ENCODE results near the gene GRIN3B.

DNA sequence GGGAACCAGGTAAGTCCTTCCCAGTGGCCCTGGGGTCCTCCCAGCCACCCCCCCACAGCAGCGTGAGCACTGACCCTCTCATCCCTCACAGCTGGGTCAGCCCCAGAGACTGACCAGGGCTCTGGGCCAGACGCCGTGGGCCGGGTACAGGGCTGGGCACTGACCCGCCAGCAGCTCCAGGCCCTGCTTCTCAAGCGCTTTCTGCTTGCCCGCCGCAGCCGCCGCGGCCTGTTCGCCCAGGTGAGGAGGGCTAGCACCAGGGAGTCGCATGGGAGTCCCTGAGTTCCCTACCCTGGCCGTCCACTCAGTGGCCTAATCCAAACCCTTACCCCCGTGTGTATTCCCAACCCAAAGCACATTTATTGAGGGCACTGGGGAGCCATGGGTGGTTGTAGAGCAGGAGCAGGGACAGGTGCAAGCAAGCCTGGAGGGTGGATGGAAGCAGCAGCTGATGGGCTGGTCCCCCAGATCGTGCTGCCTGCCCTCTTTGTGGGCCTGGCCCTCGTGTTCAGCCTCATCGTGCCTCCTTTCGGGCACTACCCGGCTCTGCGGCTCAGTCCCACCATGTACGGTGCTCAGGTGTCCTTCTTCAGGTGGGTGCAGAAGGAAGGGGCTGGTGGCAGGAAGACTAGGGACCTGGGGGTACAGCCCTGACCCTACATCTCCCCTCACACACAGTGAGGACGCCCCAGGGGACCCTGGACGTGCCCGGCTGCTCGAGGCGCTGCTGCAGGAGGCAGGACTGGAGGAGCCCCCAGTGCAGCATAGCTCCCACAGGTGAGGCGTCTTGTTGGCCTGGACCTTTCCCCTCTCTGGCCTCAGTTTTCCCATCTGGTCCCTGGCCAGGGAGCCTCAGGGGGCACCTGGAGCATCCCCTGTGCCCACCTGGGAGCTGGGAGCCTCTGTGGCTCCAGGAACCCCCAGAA lies 54.1 kb downstream of the GRIN3B start:
- TF ChIP-seq, protein P1, sequence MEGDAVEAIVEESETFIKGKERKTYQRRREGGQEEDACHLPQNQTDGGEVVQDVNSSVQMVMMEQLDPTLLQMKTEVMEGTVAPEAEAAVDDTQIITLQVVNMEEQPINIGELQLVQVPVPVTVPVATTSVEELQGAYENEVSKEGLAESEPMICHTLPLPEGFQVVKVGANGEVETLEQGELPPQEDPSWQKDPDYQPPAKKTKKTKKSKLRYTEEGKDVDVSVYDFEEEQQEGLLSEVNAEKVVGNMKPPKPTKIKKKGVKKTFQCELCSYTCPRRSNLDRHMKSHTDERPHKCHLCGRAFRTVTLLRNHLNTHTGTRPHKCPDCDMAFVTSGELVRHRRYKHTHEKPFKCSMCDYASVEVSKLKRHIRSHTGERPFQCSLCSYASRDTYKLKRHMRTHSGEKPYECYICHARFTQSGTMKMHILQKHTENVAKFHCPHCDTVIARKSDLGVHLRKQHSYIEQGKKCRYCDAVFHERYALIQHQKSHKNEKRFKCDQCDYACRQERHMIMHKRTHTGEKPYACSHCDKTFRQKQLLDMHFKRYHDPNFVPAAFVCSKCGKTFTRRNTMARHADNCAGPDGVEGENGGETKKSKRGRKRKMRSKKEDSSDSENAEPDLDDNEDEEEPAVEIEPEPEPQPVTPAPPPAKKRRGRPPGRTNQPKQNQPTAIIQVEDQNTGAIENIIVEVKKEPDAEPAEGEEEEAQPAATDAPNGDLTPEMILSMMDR (IDR thresholded peaks at IDR 0.05), result no peak
- TF ChIP-seq EZH2 (IDR thresholded peaks at IDR 0.05; ENCODE audit: borderline replicate concordance, insufficient read depth, low read depth, low read length, poor library complexity, severe bottlenecking), result no peak

All from B cell (primary cell).